MM.1S (cell line): ENCODE data around the gene MYRIP.

ENCODE experiments used
- CTCF ChIP-seq: fragments of 300-600 bp; sonication (generic); IDR thresholded peaks from 2 replicates; pipeline ENCODE4 v1.5.1; 2016; ENCODE audit warnings: antibody characterized with exemption, low read length, mixed read lengths
- EZH2phosphoT487 ChIP-seq: fragments of 300-600 bp; sonication (generic); IDR thresholded peaks from 2 replicates; pipeline ENCODE4 v1.6.1; 2018; ENCODE audit warnings: antibody characterized with exemption, low read length

- no peak for TF ChIP-seq CTCF
- TF ChIP-seq EZH2phosphoT487 = no peak
Observed at GRCh38 chr3:39760325-39760724, 49.1 kb upstream of the MYRIP start.
